ENCODE measurements around the gene CCDC40.
A peak's percentile ranks its signal among the peaks of the same experiment; 100 is the strongest.
"Not testable (repeated sequence)": the region's sequence is repeated elsewhere in the genome, so short reads cannot be mapped to it uniquely, and the experiment has no call there.

The CCDC40 gene

DNA sequence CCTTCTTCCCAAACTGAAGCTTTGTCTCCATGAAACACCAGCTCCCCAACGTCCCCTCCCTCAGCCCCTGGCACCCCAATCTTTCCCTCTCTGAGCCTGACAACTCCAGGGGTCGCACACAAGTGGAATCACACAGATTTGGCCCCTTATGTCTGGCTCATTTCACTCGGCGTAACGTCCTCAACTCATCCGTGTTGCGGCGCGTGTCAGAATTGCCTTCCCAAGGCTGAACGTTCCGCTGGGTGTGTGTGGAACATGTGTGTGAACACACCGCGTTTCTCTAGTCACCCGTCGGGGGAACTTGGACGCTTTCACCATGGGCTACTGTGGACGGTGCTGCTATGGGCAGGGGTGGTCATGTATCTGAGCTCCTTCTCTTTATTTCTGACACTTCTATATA is 45.7 kb upstream of the CCDC40 start:
- TF ChIP-seq, protein P1, sequence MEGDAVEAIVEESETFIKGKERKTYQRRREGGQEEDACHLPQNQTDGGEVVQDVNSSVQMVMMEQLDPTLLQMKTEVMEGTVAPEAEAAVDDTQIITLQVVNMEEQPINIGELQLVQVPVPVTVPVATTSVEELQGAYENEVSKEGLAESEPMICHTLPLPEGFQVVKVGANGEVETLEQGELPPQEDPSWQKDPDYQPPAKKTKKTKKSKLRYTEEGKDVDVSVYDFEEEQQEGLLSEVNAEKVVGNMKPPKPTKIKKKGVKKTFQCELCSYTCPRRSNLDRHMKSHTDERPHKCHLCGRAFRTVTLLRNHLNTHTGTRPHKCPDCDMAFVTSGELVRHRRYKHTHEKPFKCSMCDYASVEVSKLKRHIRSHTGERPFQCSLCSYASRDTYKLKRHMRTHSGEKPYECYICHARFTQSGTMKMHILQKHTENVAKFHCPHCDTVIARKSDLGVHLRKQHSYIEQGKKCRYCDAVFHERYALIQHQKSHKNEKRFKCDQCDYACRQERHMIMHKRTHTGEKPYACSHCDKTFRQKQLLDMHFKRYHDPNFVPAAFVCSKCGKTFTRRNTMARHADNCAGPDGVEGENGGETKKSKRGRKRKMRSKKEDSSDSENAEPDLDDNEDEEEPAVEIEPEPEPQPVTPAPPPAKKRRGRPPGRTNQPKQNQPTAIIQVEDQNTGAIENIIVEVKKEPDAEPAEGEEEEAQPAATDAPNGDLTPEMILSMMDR (IDR thresholded peaks at IDR 0.05; ENCODE audit: insufficient read depth, missing control alignments), result no peak
- no peak for DNase-seq (ENCODE audit: insufficient read length, low spot score)
- no peak for FAIRE-seq

DNA sequence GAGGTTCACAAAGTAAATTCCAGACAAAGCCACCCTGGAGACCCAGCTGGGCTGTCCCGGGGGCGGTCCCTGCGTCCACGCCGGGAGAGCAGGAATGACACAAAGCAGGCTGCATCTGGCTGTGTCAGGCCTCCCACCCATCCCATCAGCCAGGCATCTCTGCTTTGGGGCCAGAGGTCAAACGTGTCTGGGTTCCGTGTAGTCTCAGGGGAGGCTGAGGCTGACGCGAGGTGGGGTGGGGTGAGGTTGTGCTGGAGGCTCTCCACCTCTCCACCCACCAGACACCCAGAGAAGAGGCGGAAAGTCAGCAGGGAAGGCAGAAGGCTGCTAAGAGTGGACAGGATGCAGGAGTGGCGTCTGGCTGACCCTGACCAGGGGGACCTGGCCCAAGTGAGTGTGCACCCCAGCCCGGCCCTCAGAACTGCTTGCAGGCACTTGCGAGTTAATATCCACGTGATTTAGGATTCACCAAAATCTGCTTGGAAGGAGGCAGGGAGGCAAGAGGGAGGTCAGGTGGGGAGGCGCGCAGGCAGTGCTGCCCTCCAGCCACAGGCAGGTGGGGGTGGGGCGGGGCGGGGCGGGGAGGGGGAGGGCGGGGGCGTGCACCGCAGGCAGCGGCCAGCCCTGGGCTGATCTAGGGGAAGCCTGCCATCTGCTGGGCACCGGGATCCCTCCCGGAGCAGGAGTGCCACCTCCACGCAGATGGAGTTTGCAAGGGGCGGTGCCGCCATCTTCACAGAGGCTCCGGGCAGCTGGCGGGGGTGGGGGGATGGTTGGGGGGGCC is 45.1 kb upstream of the CCDC40 start:
- DNase-seq (ENCODE audit: insufficient read length, low spot score), result peak; percentile 96
- TF ChIP-seq, protein P1 (IDR thresholded peaks at IDR 0.05; ENCODE audit: insufficient read depth, missing control alignments), result peak; percentile 81
- no peak for FAIRE-seq

DNA sequence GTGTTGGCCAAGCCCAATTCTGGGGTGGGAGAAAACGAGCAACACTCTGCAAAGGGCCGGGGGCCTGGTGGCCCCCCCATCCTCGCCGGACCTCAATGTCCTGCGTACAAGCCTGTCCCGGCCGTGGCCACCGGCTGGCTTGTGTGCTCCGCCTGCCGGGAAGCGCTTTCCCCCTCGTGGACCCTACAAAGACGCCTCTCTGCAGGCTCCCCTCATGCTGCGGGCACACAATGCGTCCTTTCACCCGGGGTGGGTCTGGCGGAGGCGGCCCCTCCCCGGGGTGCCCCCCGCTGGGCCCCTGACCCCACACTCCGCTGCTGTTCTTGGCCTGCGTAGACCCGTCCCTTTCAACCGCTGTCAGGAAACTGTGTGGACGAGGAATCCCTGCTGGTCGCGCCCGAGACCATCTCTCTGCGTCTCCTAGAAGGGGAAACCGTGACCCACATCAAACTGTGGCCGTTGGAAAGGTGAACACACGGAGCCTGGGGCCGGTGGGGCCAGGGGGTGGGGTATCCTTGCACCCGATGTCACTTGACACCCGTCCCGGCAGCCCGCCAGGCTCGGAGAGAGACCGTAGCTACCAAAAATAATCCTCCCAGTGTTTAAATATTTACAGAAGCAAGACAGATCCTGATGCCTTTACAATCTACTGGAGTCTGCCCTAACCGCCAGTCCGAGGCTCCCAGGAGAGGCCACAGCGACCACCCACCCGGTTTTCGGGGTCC is 44.4 kb upstream of the CCDC40 start:
- TF ChIP-seq, protein P1 (IDR thresholded peaks at IDR 0.05; ENCODE audit: insufficient read depth, missing control alignments), result no peak
- no peak for FAIRE-seq
- no peak for DNase-seq (ENCODE audit: insufficient read length, low spot score)

DNA sequence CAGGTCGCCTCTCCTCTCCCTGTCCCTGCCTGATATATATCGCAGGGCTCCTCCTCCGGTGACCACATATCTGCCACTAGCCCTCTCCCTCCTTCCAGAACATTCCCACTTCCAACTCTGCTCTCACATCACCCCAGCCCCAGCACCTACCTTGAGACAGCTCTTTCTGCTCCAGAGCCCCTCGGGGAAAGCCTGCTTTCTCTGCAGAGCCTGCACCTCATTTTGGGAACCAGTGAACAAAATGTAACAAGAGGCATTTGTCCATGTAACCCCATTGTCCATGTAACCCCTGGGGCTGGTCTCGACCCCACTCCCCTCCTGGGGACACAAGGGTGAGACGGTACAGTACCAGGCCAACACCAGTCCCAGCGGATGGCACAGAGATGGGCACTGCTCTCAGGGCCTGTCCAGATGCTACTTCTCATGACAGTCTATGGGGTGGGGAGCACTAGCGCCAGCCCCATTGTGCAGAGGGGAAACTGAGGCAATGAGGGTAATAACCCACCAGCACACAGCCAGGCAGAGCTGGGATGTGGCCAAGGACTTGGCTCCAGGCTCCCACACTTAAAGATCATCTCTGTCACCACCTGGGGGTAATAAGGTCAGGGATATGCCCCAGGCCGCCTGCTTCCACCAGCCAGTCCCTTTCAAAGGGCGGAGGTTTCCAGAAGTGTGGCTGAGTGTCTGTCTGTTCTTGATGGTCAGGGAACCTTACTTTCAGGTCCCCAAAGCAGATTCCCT is 43.6 kb upstream of the CCDC40 start:
- DNase-seq (ENCODE audit: insufficient read length, low spot score) (no peak), FAIRE-seq (no peak)
- TF ChIP-seq, protein P1 (IDR thresholded peaks at IDR 0.05; ENCODE audit: insufficient read depth, missing control alignments), result no peak

DNA sequence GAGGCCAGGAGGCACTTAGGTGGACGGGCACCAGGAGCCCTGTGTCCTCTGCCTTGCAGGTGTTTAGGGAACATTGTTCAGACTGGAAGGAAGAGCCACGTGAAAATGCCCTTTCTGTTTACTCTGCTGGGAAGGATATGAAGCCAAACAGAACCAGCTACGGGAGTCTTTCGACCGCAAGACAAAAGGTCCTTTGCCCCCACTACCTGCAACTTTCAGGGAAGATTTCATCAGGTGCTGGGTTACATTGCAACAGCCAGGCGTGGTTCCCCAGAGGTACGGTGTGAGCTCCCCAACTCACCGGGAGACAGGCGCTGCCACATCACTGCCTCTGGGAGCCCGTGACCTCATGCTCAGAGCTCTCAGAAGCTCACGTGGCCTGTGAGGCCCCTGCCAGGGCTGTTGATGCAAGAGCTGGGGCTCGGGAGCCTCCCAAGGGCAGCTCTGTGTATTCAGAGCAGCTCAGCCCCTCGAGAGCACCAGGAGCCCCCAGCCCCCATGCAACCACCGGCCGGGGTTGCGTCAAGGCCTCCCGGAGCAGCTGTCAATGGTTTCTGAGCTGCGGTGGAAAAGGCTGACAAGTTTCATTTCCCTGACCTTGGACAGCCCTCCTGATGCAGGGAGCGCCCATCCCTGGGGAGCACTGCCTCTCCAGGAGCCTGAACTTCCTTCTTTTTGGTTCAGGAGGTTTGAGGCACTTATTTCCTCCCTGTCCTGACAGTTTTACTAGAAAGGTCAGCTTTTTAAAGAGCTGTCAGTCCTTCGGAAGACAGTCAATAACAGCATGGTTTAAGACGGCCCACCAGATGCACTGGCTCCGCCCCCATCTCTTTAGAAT is 42.8 kb upstream of the CCDC40 start:
- TF ChIP-seq, protein P1 (IDR thresholded peaks at IDR 0.05; ENCODE audit: insufficient read depth, missing control alignments), result no peak
- DNase-seq (ENCODE audit: insufficient read length, low spot score) (no peak), FAIRE-seq (no peak)

DNA sequence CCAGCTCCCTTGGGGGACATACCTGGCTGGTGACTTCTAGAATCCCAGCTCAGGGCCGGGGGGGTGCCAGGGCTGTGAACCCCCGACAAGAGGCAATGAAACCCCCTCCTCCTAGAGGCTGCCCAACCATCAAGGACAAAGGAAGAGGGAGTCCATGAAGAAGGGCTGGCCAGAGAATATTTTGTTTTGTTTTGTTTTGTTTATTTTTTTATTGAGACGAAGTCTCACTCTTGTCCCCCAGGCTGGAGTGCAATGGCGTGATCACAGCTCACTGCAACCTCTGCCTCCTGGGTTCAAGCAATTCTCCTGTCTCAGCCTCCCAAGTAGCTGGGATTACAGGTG is 42.2 kb upstream of the CCDC40 start:
- FAIRE-seq; DNase-seq (ENCODE audit: insufficient read length, low spot score): not testable (repeated sequence)

DNA sequence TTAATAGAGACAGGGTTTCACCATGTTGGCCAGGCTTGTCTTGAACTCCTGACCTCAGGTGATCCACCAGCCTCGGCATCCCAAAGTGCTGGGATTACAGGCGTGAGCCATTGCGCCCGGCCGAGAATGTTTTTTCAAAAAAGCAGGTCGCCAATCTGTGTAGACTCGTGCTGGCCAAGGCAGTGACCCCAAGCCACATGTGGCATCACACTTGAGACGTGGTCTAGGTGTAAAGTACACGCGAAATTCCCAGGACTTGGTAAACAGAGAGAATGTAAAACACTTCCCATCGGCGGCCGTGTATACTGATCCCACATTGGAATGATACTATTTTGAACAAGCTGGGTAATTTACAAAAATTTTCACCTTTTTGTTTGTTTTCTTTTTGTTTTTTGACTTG is 41.8 kb upstream of the CCDC40 start:
- no peak for DNase-seq (ENCODE audit: insufficient read length, low spot score)
- TF ChIP-seq, protein P1 (IDR thresholded peaks at IDR 0.05; ENCODE audit: insufficient read depth, missing control alignments), result no peak
- no peak for FAIRE-seq
